HepG2 (cell line): ENCODE data around the gene MPHOSPH8. TPM values are rescaled to one million over a fixed set of nuclear protein-coding genes. Genes with fewer than 3 reads are reported as not detected.

Source experiments
- ASH2L ChIP-seq: fragments of 300-600, 200-600 bp; sonication (generic); IDR thresholded peaks from 2 replicates; pipeline ENCODE4 v1.7.0; 2017; ENCODE audit warnings: low read depth, mild to moderate bottlenecking, moderate library complexity, mixed read lengths, low read length; ENCODE audit not compliant: insufficient read length
- BCL6 ChIP-seq: IDR thresholded peaks from 2 replicates; pipeline ENCODE4 v1.6.1; 2016; ENCODE audit warnings: missing genetic modification reagents, missing compliant biosample characterization
- ETV6 ChIP-seq: sonication (generic); formaldehyde crosslinking; conservative IDR thresholded peaks from 2 replicates; pipeline ENCODE4 v1.4.0; 2020; ENCODE audit warnings: missing genetic modification reagents
- MEIS2 ChIP-seq: sonication (generic); formaldehyde crosslinking; IDR thresholded peaks from 2 replicates; pipeline ENCODE4 v1.9.0; 2021; ENCODE audit warnings: mild to moderate bottlenecking, missing genetic modification reagents
- NFKBIZ ChIP-seq: IDR thresholded peaks from 2 replicates; pipeline ENCODE4 v1.6.1; 2018; ENCODE audit warnings: missing genetic modification reagents, missing compliant biosample characterization
- PAX8 ChIP-seq: sonication (generic); formaldehyde crosslinking; IDR thresholded peaks from 2 replicates; pipeline ENCODE4 v1.8.0; 2022; ENCODE audit warnings: mild to moderate bottlenecking, missing genetic modification reagents, borderline replicate concordance
- RBM39 ChIP-seq: fragments of 200-400 bp; formaldehyde crosslinking; IDR thresholded peaks from one replicate; pipeline ENCODE4 v1.6.1; 2018; ENCODE audit warnings: antibody characterized with exemption, mild to moderate bottlenecking, low read depth, low read length; ENCODE audit not compliant: poor library complexity, severe bottlenecking
- RFXAP ChIP-seq: sonication (generic); formaldehyde crosslinking; IDR thresholded peaks from 2 replicates; pipeline ENCODE4 v1.4.0; 2020; ENCODE audit warnings: missing genetic modification reagents, borderline replicate concordance
- TGIF2 ChIP-seq: IDR thresholded peaks from 2 replicates; pipeline ENCODE4 v1.6.1; 2016; ENCODE audit warnings: control low read depth, missing compliant biosample characterization
- ZBTB7B ChIP-seq: sonication (generic); formaldehyde crosslinking; IDR thresholded peaks from 2 replicates; pipeline ENCODE4 v1.4.0; 2020; ENCODE audit warnings: missing genetic modification reagents
- ZFP37 ChIP-seq: sonication (generic); formaldehyde crosslinking; IDR thresholded peaks from 2 replicates; pipeline ENCODE4 v1.4.0; 2020; ENCODE audit warnings: missing genetic modification reagents, borderline replicate concordance
- ZNF367 ChIP-seq: sonication (generic); formaldehyde crosslinking; IDR thresholded peaks from 2 replicates; pipeline ENCODE4 v1.4.0; 2020; ENCODE audit warnings: missing genetic modification reagents, borderline replicate concordance
- ZNF564 ChIP-seq: sonication (generic); formaldehyde crosslinking; IDR thresholded peaks from 2 replicates; pipeline ENCODE4 v1.8.1; 2023; ENCODE audit warnings: mild to moderate bottlenecking, missing genetic modification reagents
- ZNF605 ChIP-seq: sonication (generic); formaldehyde crosslinking; IDR thresholded peaks from 2 replicates; pipeline ENCODE4 v1.8.0; 2022; ENCODE audit warnings: mild to moderate bottlenecking, missing genetic modification reagents
- polyA plus RNA-seq, 8 experiments: library from polyadenylated mRNA; depleted of rRNA in 3 of 8; stranded (reverse) in 7 of 8; unstranded in 1 of 8; fragments of >200 nt; fragmentation: Illumina TruSeq in 4 of 8; extraction: Trizol in 4 of 8; gene quantifications; 2 replicates each; pipeline versions ENCODE4 v1.2.1 to v1.2.3, GENCODE V29; 2011 to 2016; ENCODE audit warnings: low read depth in 4 of 8, missing spikeins in 1 of 8, mixed read lengths in 1 of 8; ENCODE audit not compliant: insufficient read depth in 1 of 8
- total RNA-seq, 5 experiments: library from RNA; depleted of rRNA; stranded (reverse); fragments of >200 nt; fragmentation: Illumina TruSeq; extraction: Trizol; gene quantifications; 2 replicates each; pipeline ENCODE4 v1.2.3, GENCODE V29; 2016; ENCODE audit warnings: low read depth in 1 of 5
- TF ChIP-seq, protein P1 (sequence below): sonication (generic); formaldehyde crosslinking; conservative IDR thresholded peaks from 2 replicates; pipeline ENCODE4 v1.8.0; 2022; ENCODE audit warnings: mild to moderate bottlenecking, moderate library complexity, missing genetic modification reagents
- TF ChIP-seq, protein P2 (sequence below): sonication (generic); formaldehyde crosslinking; IDR thresholded peaks from 2 replicates; pipeline ENCODE4 v1.4.0; 2020; ENCODE audit warnings: missing genetic modification reagents
- TF ChIP-seq, protein P3 (sequence below): sonication (generic); formaldehyde crosslinking; IDR thresholded peaks from 2 replicates; pipeline ENCODE4 v1.8.0; 2022; ENCODE audit warnings: mild to moderate bottlenecking, missing genetic modification reagents, moderate library complexity
- TF ChIP-seq, protein P4 (sequence below): IDR thresholded peaks from 2 replicates; pipeline ENCODE4 v1.6.1; 2016; ENCODE audit warnings: low read depth, missing genetic modification reagents, missing compliant biosample characterization

Gene MPHOSPH8
- total and polyA plus RNA-seq, 2 of the 13 experiments (the other 11 are each of a cell fraction or from before 2014, with no cell fraction given) = 17.3 to 20.9 TPM

DNA sequence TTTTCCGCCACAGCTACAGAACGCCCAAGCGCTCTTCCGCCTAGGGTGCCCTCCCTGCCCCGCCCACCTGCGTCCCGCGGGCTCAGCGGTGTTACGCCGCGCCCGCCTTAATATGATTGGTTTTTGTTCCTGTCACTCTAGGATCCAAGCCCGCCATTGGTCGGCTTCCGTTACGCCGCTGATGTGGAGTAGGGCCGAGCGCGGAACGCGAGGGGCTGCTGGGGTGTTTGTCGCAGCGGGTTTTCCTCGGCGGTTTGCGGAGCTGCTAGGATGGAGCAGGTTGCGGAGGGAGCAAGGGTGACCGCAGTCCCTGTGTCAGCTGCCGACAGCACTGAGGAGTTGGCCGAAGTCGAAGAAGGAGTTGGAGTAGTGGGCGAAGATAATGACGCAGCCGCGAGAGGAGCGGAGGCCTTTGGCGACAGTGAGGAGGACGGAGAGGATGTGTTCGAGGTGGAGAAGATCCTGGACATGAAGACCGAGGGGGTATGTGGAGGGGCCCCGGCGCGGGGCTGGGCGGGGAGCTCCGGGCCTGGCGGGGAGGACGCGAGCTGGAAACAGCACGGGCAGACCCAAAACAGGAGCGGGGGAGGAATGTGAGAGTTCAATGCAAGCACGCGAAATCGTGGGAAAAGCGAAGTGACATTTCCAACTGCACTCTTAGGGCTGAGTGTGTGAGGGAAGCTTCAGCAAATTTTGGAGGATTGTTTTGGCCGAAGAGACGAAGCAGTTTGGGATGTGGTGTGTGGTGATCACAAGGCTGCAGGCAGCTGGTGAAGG, at the start of gene MPHOSPH8 (continued):
- TF ChIP-seq, protein P1, sequence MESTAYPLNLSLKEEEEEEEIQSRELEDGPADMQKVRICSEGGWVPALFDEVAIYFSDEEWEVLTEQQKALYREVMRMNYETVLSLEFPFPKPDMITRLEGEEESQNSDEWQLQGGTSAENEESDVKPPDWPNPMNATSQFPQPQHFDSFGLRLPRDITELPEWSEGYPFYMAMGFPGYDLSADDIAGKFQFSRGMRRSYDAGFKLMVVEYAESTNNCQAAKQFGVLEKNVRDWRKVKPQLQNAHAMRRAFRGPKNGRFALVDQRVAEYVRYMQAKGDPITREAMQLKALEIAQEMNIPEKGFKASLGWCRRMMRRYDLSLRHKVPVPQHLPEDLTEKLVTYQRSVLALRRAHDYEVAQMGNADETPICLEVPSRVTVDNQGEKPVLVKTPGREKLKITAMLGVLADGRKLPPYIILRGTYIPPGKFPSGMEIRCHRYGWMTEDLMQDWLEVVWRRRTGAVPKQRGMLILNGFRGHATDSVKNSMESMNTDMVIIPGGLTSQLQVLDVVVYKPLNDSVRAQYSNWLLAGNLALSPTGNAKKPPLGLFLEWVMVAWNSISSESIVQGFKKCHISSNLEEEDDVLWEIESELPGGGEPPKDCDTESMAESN (CRISPR knock-in tag) = no peak
- TF ChIP-seq, protein P2, sequence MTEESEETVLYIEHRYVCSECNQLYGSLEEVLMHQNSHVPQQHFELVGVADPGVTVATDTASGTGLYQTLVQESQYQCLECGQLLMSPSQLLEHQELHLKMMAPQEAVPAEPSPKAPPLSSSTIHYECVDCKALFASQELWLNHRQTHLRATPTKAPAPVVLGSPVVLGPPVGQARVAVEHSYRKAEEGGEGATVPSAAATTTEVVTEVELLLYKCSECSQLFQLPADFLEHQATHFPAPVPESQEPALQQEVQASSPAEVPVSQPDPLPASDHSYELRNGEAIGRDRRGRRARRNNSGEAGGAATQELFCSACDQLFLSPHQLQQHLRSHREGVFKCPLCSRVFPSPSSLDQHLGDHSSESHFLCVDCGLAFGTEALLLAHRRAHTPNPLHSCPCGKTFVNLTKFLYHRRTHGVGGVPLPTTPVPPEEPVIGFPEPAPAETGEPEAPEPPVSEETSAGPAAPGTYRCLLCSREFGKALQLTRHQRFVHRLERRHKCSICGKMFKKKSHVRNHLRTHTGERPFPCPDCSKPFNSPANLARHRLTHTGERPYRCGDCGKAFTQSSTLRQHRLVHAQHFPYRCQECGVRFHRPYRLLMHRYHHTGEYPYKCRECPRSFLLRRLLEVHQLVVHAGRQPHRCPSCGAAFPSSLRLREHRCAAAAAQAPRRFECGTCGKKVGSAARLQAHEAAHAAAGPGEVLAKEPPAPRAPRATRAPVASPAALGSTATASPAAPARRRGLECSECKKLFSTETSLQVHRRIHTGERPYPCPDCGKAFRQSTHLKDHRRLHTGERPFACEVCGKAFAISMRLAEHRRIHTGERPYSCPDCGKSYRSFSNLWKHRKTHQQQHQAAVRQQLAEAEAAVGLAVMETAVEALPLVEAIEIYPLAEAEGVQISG (CRISPR knock-in tag) = peak; percentile 33; the same call in 1 of the 2 replicates
- TF ChIP-seq NFKBIZ (CRISPR knock-in tag) = 0 out of 2 replicates have a peak, but pooled peaks have one; percentile 52
- 0 out of 2 replicates have a peak, but pooled peaks have one; percentile 23 for TF ChIP-seq MEIS2
- TF ChIP-seq TGIF2 (CRISPR knock-in tag) = peak; percentile 56; the same call in 1 of the 2 replicates
- no peak for TF ChIP-seq RFXAP (CRISPR knock-in tag)
- TF ChIP-seq, protein P3, sequence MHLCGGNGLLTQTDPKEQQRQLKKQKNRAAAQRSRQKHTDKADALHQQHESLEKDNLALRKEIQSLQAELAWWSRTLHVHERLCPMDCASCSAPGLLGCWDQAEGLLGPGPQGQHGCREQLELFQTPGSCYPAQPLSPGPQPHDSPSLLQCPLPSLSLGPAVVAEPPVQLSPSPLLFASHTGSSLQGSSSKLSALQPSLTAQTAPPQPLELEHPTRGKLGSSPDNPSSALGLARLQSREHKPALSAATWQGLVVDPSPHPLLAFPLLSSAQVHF (CRISPR knock-in tag) = peak; percentile 78
- no peak for TF ChIP-seq ZFP37 (CRISPR knock-in tag)
- TF ChIP-seq ASH2L = peak; percentile 96
- TF ChIP-seq ZNF605 (CRISPR knock-in tag) = no peak
- 0 out of 2 replicates have a peak, but pooled peaks have one; percentile 45 for TF ChIP-seq ETV6 (CRISPR knock-in tag)
- TF ChIP-seq ZNF367 (CRISPR knock-in tag) = peak; percentile 36; the same call in 1 of the 2 replicates
- no peak for TF ChIP-seq PAX8 (CRISPR knock-in tag)
- TF ChIP-seq, protein P4, sequence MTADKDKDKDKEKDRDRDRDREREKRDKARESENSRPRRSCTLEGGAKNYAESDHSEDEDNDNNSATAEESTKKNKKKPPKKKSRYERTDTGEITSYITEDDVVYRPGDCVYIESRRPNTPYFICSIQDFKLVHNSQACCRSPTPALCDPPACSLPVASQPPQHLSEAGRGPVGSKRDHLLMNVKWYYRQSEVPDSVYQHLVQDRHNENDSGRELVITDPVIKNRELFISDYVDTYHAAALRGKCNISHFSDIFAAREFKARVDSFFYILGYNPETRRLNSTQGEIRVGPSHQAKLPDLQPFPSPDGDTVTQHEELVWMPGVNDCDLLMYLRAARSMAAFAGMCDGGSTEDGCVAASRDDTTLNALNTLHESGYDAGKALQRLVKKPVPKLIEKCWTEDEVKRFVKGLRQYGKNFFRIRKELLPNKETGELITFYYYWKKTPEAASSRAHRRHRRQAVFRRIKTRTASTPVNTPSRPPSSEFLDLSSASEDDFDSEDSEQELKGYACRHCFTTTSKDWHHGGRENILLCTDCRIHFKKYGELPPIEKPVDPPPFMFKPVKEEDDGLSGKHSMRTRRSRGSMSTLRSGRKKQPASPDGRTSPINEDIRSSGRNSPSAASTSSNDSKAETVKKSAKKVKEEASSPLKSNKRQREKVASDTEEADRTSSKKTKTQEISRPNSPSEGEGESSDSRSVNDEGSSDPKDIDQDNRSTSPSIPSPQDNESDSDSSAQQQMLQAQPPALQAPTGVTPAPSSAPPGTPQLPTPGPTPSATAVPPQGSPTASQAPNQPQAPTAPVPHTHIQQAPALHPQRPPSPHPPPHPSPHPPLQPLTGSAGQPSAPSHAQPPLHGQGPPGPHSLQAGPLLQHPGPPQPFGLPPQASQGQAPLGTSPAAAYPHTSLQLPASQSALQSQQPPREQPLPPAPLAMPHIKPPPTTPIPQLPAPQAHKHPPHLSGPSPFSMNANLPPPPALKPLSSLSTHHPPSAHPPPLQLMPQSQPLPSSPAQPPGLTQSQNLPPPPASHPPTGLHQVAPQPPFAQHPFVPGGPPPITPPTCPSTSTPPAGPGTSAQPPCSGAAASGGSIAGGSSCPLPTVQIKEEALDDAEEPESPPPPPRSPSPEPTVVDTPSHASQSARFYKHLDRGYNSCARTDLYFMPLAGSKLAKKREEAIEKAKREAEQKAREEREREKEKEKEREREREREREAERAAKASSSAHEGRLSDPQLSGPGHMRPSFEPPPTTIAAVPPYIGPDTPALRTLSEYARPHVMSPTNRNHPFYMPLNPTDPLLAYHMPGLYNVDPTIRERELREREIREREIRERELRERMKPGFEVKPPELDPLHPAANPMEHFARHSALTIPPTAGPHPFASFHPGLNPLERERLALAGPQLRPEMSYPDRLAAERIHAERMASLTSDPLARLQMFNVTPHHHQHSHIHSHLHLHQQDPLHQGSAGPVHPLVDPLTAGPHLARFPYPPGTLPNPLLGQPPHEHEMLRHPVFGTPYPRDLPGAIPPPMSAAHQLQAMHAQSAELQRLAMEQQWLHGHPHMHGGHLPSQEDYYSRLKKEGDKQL (CRISPR knock-in tag) = no peak
- peak; percentile 59; the same call in 1 of the 2 replicates for TF ChIP-seq BCL6 (CRISPR knock-in tag)
- TF ChIP-seq RBM39 = peak; percentile 77
- TF ChIP-seq ZNF564 = 0 out of 2 replicates have a peak, but pooled peaks have one; percentile 20
- TF ChIP-seq ZBTB7B (CRISPR knock-in tag) = peak; percentile 17; the same call in 1 of the 2 replicates
